ENCODE measurements around the gene ZBTB49.
"Not testable (repeated sequence)": the region's sequence is repeated elsewhere in the genome, so short reads cannot be mapped to it uniquely, and the experiment has no call there.

The ZBTB49 gene

DNA sequence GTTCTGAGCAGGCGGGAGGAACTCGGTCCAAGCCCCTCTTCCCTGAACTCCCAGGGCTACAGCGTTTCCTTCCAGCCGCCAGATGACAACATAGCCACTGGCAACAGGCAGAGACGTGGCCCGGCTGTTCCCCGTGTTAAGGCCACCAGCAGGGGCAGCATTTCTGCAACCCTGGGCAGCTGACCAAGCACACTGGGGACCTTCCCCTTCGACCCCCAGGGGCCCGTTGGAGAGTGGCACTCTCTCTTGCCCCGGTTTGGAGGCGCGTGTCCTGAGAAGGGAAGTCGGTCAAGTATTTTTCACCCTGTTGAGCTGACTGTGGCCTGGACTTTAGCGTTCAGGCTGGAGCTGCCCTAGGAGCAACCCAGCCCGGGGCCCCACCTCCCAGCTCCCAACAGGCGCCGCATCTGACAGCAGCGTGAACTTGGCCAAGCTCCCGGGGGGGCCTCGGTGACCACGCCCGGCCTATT lies 37.6 kb downstream of the ZBTB49 start:
- DNase-seq: no peak

DNA sequence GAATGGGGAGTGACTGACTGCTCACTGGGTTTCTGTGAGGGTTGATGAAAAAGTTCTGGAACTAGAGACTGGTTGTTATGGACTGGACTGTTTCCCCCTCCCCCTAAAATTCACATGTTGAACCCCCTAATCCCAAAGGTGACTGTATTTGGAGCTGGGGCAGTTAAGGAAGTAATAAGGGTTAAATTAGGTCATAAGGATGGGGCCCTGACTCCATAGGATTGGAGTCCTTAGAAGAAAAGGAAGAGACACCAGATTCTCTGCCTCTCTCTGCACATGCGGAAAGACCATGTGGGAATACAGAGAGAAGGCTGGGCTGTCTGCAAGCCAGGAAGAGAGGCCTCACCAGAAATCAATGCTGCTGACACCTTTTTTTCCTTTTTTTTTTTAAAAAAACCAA lies 38.2 kb downstream of the ZBTB49 start:
- DNase-seq: no peak

DNA sequence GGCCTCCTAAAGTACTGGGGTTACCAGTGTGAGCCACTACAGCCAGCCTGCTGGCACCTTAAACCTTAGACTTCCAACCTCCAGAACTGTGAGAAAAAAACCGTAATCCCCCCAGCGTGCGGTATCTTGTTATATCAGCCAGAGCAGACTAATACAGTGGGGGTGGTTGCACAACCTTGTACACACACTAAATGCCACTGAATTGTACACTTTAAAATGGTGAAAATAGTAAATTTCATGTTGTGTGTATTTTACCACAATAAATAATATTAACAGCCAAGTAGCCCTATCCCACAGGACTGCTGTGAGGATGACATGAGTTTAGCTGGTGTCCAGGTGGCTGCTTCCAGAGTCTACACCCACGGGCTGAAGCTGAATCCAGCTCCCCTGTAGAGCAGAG lies 38.8 kb downstream of the ZBTB49 start:
- DNase-seq: no peak

DNA sequence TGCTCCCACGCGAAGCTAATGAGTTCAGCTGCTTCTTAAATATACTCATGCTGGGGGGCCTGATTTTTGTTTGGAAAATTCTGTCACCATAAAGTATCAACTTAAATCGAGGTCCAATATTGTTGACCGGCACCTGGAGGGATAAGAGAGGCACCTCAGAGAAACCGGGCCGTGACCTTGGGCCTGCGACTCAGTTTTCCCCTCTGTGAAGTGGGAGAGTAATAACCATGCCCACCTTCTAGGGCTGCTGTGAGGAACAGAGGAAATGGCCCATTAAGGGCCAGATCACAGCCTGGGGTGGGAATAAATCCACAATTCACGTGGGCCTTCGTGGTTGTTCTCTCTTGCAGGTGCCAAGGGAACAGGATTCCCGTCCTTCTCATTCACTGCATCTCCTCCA lies 39.4 kb downstream of the ZBTB49 start:
- DNase-seq: no peak

DNA sequence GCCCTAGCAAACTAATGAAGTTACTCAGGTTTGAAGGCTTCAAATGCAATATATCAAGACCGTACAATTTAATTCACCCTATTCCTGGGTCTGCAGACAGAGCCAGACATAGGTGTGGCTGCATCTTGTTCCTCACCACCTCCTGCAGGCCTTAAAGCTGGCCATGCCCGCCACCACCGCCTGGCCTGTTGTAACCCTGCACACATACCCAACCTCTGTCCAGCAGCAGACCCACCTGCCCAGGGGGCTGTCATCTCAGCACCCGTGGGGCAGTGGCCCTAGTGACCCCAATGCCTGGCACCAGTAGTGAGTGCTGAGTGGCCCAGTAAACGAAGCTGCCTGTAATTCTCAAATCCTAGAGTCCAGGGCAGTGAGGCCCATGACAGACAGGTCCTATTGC lies 40.7 kb downstream of the ZBTB49 start:
- DNase-seq: no peak

DNA sequence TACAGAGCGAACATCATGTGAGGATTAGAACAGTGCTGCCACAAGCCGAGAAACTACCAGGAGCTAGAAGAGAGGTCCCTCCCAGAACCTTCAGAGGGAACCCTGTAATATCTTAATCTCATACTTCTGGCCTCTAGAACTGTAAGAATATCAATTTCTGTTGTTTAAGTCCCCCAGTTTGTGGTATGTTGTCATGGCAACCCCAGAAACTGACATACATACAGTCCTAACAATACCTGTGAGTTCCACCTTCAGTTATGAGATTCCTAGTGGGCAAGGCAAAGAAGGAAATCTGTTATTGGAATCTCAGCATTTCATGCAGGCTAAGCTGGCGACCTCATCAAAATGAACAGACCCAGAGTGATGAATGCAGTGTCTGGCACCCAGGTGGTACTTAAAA lies 42.5 kb downstream of the ZBTB49 start:
- DNase-seq: no peak

DNA sequence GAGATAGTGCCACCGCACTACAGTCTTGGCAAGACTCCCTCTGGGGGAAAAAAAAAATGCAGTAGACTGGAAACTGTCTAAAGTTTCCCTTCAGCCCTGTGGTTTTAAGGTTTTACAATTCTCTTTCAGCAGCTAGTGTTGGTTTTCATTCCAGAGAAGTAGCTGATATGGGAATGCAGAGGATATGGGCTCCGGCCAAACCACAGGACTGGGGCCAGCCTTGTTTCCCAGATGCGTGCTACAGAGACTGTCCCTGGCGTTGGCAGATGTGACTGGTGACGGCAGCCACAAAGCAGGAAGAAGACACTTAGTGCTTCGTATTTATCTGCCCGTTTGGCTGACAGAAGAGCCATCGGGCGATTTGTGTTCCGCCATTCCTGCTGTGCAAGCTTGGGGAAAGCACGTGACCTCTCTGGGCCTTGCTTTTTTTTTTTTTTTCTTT lies 43.2 kb downstream of the ZBTB49 start:
- no peak for DNase-seq

DNA sequence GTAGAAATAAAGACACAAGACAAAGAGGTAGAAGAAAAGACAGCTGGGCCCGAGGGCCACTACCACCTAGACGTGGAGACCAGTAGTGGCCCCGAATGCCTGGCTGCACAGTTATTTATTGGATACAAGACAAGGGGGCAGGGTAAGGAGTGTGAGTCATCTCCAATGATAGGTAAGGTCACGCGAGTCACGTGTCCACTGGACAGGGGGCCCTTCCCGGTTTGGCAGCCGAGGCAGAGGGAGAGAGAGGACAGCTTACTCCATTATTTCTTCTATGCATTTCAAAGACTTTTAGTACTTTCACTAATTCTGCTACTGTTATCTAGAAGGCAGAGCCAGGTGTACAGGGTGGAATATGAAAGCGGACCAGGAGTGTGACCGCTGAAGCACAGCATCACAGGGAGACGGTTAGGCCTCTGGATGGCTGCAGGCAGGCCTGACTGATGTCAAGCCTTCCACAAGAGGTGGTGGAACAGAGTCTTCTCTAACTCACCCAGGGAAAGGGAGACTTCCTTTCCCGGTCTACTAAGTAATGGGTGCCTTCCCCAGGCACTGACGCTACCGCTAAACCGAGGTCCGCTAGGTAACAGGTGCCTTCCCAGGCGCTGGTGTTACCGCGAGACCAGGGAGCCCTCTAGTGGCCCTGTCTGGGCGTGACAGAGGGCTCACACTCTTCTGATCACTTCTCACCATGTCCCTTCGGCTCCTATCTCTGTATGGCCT lies 44.9 kb downstream of the ZBTB49 start:
- peak; percentile 37 to 46 (median 41) for DNase-seq

DNA sequence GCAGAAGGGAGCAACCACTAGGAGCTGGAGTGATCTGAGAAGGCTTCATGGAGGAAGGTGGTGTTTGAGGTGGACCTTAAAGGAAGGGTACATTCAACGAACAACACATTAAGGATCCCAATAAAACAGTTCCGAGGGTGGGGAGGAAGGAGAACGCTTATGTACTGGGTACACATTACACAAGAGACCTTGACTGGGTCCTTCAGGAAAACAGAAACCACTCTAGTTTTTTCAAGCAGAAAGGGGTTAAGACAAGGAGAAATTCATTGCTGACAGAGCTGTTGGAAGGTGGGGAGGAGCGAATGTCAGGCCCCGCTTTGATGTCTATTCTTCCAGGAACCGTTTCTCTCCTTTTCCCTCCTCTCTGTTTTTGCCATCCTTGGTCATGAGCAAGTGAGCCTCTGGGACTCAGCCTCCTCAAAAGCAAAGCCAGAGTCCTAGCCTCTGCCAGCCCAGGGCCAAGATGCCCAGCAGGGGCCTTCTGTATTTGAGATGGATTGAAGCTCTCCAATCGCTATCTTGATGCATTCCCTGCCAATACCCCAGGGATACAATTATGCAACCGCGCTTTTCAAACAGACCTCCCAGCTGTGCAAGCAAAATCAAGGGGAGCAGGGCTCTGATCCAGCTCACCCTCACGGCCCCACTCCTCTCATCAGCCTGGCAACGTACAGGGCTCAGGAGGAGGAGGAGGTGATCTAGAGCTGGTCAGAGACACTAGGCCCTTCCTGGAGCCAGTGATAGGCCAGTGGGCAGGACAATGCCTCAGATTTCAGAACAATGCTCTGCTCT lies 48.4 kb downstream of the ZBTB49 start:
- DNase-seq: no peak

DNA sequence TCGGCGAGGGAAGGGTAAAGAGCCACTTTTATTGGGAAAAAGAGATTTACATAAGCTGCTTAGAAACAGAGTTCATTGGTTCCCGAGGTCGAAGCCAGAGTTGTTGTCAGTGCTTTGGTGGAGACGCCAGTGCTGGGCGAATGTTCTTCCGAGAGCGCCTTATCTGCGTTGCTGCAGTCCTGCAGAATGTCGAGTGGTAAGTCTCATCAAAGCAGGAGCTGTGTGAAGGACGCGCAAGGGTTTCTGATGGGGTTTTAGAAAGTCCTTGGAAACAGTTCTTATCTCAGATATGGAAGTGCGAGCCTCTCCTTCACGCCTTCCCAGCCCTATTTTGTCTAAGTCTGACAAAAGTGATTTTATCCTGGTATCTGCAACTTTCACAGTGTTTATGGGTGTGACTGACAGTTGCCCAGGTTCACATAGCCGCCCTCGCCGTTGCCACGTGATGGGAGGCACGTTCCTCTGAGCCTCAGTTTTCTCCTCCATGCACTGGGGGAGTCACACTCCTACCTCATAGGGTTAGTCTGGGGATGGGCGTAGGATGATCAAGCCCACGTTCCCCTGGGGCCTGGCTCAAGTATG lies 49.5 kb downstream of the ZBTB49 start:
- no peak for DNase-seq

DNA sequence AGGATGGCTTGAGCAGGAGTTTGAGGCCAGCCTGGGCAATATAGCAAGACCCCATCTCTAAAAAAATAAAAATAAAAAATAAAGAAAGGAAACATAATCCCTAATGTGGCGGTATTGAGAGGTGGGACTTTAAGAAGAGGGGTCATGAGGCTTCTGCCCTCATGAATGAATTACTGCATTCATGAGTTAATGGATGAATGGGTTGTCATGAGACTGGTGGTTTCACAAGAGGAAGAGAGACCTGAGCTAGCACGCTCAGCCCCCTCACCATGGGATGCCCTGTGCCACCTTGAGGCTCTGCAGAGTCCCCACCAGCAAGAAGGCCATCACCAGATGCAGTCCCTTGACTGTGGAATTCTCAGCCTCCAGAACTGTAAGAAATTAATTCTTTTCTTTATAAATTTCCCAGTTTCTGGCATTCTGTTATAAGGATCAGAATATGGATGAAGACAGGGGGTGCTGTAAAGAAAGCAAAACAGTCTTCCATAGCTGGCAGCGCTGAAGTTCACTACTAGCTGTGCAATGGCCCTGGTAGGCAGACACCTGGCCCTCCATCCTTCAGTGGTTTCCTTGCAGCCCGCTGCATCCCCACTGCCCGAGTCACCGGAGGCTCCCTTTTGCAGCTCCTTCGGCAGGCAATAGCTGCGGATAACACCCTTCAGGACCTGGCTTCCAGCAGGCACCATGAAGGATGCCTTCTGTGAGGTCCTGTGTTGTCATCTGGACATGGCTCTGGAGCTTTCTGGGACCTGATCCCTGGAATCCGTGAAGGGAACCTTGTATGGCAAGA lies 52.0 kb downstream of the ZBTB49 start:
- no peak for DNase-seq

DNA sequence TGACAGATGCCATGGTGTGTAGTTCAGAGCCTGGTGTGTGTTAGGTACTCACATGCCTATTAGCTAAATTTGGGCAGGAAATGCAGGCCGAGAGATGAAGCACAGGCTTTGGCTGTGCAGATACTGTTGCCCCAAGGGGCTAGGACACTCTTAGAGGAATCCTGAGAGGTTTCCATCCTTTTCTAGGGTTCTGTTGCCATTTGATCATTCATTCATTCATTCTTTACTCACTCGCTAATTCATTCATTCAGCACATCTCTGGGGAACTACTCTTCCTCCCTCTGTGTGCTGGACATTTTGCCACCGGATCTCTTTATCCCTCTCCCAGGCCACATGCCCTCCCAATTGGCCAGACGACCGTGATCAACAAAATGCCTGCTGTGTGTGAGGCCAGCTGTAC lies 53.0 kb downstream of the ZBTB49 start:
- DNase-seq: no peak

DNA sequence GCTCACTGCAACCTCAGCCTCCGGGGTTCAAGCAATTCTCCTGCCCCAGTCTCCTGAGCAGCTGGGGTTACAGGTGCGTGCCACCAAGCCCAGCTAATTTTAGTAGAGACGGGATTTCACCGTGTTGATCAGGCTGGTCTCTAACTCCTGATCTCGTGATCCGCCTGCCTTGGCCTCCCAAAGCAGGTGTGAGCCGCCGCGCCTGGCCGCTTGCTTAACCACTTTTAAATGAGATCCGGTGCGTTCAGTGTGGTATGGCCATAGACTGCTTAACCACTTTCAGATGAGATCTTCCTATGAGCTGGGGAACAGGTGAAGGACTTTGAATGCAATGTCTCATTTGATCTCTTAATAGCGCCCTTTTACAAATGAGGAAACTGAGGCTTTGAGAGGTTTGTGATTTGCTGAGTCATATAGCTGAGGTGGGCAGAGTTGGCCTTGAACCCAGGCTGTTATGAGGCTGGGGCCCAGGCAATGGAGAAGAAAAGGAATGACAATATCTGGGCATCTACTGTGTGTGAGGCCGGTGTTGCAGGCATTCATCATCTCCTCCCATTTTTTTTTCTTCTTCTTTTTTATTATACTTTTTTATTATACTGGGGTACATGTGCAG lies 55.0 kb downstream of the ZBTB49 start:
- no peak for DNase-seq

DNA sequence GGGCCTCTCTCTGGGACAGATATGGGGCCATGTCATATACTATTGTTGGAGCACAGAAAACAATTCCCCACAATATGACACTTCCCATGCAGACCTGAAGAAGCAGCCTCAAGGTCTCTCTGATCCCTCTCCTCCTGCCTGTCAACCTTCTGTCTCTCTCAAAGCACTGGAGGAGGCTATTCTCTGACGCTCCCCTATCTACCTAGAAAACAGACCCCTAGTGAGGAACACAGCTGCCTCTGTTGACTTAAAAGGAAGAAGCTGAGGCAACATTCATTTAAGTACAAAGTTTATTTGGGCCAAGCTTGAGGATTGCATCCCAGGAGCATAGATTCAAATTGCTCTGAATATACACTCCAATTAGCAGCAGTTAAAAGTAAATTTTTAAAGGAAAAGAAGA lies 57.5 kb downstream of the ZBTB49 start:
- DNase-seq: no peak

DNA sequence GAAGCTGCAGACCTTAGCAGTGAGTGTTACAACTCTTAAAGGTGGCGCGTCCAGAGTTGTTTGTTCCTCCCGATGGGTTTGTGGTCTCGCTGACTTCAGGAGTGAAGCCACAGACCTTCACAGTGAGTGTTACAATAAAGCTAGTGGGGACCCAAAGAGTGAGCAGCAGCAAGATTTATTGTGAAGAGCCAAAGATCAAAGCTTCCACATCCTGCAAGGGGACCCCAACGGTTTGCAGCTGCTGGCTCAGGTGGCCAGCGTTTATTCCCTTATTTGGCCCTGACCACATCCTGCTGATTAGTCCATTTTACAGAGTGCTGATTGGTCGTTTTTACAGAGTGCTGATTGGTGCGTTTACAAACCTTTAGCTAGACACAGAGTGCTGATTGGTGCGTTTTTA lies 58.5 kb downstream of the ZBTB49 start:
- DNase-seq: not testable (repeated sequence)

DNA sequence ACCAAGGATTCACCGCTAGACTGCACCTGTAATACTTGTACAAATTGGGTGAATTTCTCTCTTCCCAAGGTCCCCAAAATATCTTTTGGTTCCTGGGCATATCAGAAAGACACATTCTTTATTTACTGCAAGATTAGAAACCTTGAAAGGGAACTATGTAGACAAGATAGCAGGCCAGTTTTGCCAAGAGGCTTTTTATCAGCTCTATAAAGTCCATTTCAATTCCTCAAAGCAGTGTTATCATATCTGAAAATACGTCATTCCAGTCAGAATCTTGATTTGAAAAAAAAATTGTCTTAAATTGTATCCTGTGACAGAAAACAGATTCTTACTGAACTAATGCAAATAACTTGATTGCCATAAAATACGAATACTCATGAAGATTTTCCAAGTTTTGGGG lies 59.8 kb downstream of the ZBTB49 start:
- DNase-seq: no peak

DNA sequence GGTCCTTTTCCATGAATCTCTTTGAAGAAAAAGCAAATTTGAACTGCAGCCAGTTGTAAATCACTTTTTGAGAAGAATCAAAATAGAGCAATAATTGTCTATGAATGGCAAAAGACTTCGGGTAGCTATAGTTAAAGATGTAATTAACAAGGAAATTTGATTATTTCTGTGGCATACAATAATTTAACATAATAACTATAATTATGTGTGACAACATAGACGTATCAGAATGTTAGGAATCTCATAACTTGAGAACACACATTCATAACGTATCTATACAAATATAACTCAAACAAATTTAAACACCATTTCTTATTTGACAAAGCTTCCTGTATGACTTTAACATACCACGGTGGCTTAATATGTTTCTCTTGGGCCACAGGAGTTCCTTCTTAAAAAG lies 60.9 kb downstream of the ZBTB49 start:
- DNase-seq: no peak

DNA sequence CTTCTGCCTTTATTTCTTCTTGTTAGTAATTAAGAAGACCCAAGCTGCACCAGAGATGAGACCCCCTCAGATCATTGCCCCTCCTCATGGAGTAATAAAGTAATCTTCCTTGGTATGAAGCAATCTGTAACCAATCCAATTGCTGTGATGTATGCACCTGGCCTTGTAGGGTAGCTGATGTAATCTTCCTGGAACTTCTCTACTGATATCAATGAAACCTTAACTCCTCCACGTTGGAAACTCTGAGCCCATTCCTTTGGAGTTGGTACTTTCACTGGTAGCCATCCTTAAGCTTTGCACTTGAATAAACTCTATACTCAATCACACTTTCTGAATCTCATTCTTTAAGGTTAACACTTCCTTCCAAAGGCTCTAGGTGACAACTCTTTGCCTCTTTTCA lies 65.3 kb downstream of the ZBTB49 start:
- DNase-seq: no peak

DNA sequence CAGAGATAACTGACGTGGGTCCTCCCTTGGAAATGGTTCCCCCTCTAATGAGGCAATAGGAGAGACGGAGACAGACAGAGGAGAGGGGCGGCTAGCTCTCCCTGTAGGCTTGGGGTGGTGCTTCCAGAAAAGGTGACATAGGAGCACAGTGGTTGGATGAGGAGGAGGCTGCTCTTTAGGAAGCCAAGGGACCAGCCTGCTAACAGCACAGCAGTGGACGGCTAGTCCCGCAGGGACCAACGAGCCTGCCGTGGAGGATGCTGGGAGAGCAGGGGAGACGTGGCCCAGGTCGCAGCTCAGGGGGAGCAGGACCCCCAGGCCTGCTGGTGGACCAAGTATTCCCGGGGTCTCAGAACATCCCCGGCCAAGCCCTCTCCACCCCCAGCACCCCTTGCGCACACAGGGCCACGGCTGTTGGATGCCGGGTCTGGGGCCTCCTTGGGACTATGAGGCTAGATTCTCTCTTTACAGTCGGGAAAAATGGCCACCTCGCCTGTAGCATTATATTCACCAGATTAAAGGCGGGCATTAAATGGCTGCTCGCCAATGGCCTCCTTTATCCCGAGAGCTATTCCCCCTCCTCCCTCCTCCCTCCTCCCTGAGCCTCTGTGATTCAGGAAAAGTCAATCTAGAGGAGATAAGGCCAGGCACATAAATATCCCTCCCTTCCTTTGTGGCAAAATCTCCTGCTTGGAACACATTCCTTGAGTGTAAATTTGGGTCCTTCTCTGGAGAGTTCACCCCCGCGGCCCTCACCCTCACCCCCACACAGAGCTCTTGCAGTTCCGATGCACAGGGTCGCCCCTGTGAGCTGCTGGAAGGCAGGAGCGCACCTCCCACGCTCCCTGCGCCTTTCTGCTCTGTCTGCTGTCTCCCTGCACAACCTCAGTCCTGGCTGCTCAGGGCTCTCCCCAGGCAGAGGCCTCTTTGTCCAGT lies 66.3 kb downstream of the ZBTB49 start:
- DNase-seq: no peak

DNA sequence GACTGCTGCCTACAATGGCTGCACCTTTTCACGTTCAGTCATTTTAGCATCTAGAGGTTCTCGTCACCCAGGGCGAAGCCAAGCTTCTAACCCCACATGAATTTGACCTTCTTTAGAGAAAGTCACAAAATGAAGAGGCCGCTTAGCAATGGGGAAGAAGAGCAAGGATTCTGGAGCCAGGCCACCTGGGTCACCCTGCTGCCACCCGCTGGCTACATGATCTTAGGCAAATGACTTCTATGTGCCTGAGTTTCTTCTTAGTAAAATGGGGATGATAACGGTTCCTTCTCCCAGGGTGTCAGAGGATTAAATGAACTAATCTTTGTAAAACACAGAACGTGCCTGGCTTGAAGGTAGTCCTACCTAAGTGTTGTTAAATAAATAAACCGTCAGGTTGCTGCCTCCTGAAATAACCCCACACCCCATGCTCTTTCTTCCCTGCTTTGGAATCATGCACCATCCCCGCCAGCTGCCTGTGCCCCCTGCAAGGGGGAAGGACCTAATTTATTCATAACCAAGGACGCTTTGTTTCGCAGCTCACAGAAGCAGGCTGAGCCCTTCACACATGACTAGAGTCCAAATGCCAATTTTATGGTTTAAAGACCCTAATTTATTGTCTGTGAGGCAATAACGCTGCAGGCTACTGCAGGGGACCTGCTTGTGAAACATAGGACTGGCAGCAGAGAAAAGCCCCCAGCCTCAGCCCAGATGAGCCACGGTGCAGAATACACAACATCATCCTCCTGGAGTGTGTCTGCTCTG lies 68.2 kb downstream of the ZBTB49 start:
- no peak for DNase-seq

DNA sequence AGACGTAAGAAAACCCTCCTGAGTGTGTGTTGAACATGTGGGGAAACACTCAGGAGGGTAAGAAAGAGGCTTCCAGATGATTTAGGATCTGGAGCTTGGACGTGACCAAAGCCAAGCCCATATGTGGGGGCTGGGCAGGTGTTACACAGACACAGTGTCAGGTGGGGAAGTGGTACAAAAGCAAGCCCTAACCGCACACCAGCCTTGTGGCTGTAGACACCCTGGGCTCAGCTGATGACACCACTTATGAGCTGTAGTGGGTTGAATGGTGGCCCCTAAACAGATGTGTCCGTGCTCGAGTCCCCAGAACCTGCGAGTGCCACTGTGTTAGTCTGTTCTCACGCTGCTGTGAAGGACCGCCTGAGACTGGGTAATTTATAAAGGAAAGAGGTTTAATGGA lies 71.8 kb downstream of the ZBTB49 start:
- DNase-seq: no peak

Data from activated CD4-positive, CD25-positive, alpha-beta regulatory T cell (primary cell).